Neural cell (in vitro differentiated cells): Measurements from ENCODE around the gene KRT36. TPM values are rescaled to one million over a fixed set of nuclear protein-coding genes. Genes with fewer than 3 reads are reported as not detected.

ENCODE experiments used
- H2AFZ ChIP-seq: fragments of 200-600, 300-800 bp; sonication (generic), shearing (Covaris generic); 2 replicates; pipeline ENCODE4 v1.6.0; 2014; ENCODE audit warnings: low read depth, mild to moderate bottlenecking, antibody characterized with exemption, low read length, moderate library complexity
- H3F3A ChIP-seq: fragments of 200-600 bp; shearing (Covaris generic); 2 replicates; pipeline ENCODE4 v1.6.1; 2016; ENCODE audit warnings: mild to moderate bottlenecking, moderate library complexity, mixed read lengths, antibody characterized with exemption, low read length; ENCODE audit not compliant: insufficient read depth, poor library complexity, severe bottlenecking
- H3K27ac ChIP-seq: fragments of 200-600, 300-800 bp; sonication (generic), shearing (Covaris generic); 2 replicates; pipeline ENCODE4 v1.5.1; 2014; ENCODE audit warnings: mild to moderate bottlenecking, low read length, moderate library complexity
- H3K27me3 ChIP-seq: fragments of 300-800, 200-600 bp; sonication (generic), shearing (Covaris generic); 2 replicates; pipeline ENCODE4 v1.6.0; 2014; ENCODE audit warnings: mild to moderate bottlenecking, low read depth, low read length, moderate library complexity; ENCODE audit not compliant: insufficient read depth
- H3K36me3 ChIP-seq: fragments of 300-800, 200-600 bp; sonication (generic), shearing (Covaris generic); 2 replicates; pipeline ENCODE4 v1.5.1; 2014; ENCODE audit warnings: mild to moderate bottlenecking, antibody characterized with exemption, low read length, moderate library complexity; ENCODE audit not compliant: insufficient read depth
- H3K4me2 ChIP-seq: fragments of 300-800, 200-600 bp; sonication (generic), shearing (Covaris generic); 2 replicates; pipeline ENCODE4 v1.6.0; 2014; ENCODE audit warnings: mild to moderate bottlenecking, low read length
- H3K4me3 ChIP-seq: fragments of 300-800, 200-600 bp; sonication (generic), shearing (Covaris generic); 2 replicates; pipeline ENCODE4 v1.5.1; 2014; ENCODE audit warnings: mild to moderate bottlenecking, low read length, moderate library complexity
- H3K79me2 ChIP-seq: fragments of 200-600 bp; shearing (Covaris generic); replicated peaks from 2 replicates; pipeline ENCODE4 v1.6.0; 2014; ENCODE audit warnings: mild to moderate bottlenecking, low read length, moderate library complexity; ENCODE audit not compliant: insufficient read depth
- H3K9ac ChIP-seq: fragments of 300-800, 200-600 bp; sonication (generic), shearing (Covaris generic); 2 replicates; pipeline ENCODE4 v1.6.1; 2016; ENCODE audit warnings: mild to moderate bottlenecking, low read length, mixed read lengths
- H3K9me2 ChIP-seq: fragments of 200-600 bp; shearing (Covaris generic); 2 replicates; pipeline ENCODE4 v1.6.1; 2016; ENCODE audit warnings: mild to moderate bottlenecking, low read length, mixed read lengths; ENCODE audit not compliant: insufficient read depth
- H3K9me3 ChIP-seq: fragments of 200-600, 300-800 bp; sonication (generic), shearing (Covaris generic); 2 replicates; pipeline ENCODE4 v1.6.1; 2016; ENCODE audit warnings: mild to moderate bottlenecking, mixed run types, low read length, moderate library complexity, mixed read lengths
- H4K20me1 ChIP-seq: fragments of 200-600 bp; shearing (Covaris generic); 2 replicates; pipeline ENCODE4 v1.6.1; 2016; ENCODE audit warnings: mild to moderate bottlenecking, mixed run types; ENCODE audit not compliant: insufficient read depth
- CTCF ChIP-seq: fragments of 450-650 bp; IDR thresholded peaks from 2 replicates; pipeline ENCODE4 v1.5.1; 2014; ENCODE audit warnings: antibody characterized with exemption, mild to moderate bottlenecking, moderate library complexity; ENCODE audit not compliant: poor library complexity, severe bottlenecking
- EP300 ChIP-seq: fragments of 450-650 bp; conservative IDR thresholded peaks from 2 replicates; pipeline ENCODE4 v1.6.1; 2014; ENCODE audit warnings: antibody characterized with exemption, mild to moderate bottlenecking, moderate library complexity; ENCODE audit not compliant: poor library complexity, severe bottlenecking
- EZH2 ChIP-seq: fragments of 200-600, 300-800 bp; shearing (Covaris generic), sonication (generic); IDR thresholded peaks from 2 replicates; pipeline ENCODE4 v1.6.1; 2014; ENCODE audit warnings: antibody characterized with exemption, low read length, borderline replicate concordance, mild to moderate bottlenecking; ENCODE audit not compliant: insufficient read depth, poor library complexity, severe bottlenecking
- MXI1 ChIP-seq: fragments of 450-650 bp; conservative IDR thresholded peaks from 2 replicates; pipeline ENCODE4 v1.6.1; 2014; ENCODE audit warnings: antibody characterized with exemption, mild to moderate bottlenecking; ENCODE audit not compliant: poor library complexity, severe bottlenecking
- POLR2AphosphoS5 ChIP-seq: IDR thresholded peaks from 2 replicates; pipeline ENCODE4 v1.6.1; 2012
- RAD21 ChIP-seq: fragments of 450-650 bp; conservative IDR thresholded peaks from 2 replicates; pipeline ENCODE4 v1.6.1; 2014; ENCODE audit warnings: antibody characterized with exemption, mild to moderate bottlenecking, moderate library complexity
- REST ChIP-seq: IDR thresholded peaks from 2 replicates; pipeline ENCODE4 v1.6.1; 2012; ENCODE audit warnings: borderline replicate concordance
- SMC3 ChIP-seq: fragments of 450-650 bp; conservative IDR thresholded peaks from 2 replicates; pipeline ENCODE4 v1.6.1; 2014; ENCODE audit warnings: antibody characterized with exemption, mild to moderate bottlenecking, moderate library complexity; ENCODE audit not compliant: poor library complexity
- TAF1 ChIP-seq: IDR thresholded peaks from 2 replicates; pipeline ENCODE4 v1.6.1; 2012; ENCODE audit warnings: low read depth
- polyA plus RNA-seq: library from polyadenylated mRNA; depleted of rRNA; stranded (reverse); fragments of >200 nt; gene quantifications from 2 replicates; pipeline ENCODE4 v1.2.3, GENCODE V29; 2014

KRT36 gene
- polyA plus RNA-seq, 1 donor from 2014 or later = not detected

- Histone ChIP-seq H3K4me3 (no peak overlapping the region), H3F3A (no peaks in the 10 kb centered on the region), H4K20me1 (no peaks in the 10 kb centered on the region), H3K9me3 (no peaks in the 10 kb centered on the region), H2AFZ (no peak overlapping the region), H3K79me2 (no peaks in the 10 kb centered on the region), H3K9ac (no peak overlapping the region), H3K27me3 (no peaks in the 10 kb centered on the region), H3K9me2 (no peaks in the 10 kb centered on the region), H3K36me3 (no peaks in the 10 kb centered on the region), H3K27ac (no peak overlapping the region), H3K4me2 (no peak overlapping the region)
- TF ChIP-seq TAF1 (no peak), REST (no peak), EZH2 (no peak), CTCF (no peak), MXI1 (no peak), POLR2AphosphoS5 (no peak), SMC3 (no peak), EP300 (no peak), RAD21 (no peak)
Observed at GRCh38 chr17:41498276-41498675, 8.6 kb upstream of the KRT36 start.

GRCh38 chr17:41496803-41497484, 7.2 kb upstream of the KRT36 start:
- Histone ChIP-seq H3K4me3 (no peak overlapping the region), H3K36me3 (no peaks in the 10 kb centered on the region), H3K4me2 (no peak overlapping the region), H4K20me1 (no peaks in the 10 kb centered on the region), H3K27me3 (no peaks in the 10 kb centered on the region), H3F3A (no peaks in the 10 kb centered on the region), H3K79me2 (no peaks in the 10 kb centered on the region), H3K9me2 (no peaks in the 10 kb centered on the region), H3K9me3 (no peaks in the 10 kb centered on the region), H2AFZ (no peak overlapping the region), H3K27ac (no peak overlapping the region), H3K9ac (no peak overlapping the region)
- no peak for TF ChIP-seq RAD21
- TF ChIP-seq TAF1 = no peak
- TF ChIP-seq POLR2AphosphoS5 = no peak
- no peak for TF ChIP-seq CTCF
- TF ChIP-seq EP300 = no peak
- TF ChIP-seq MXI1 = no peak
- TF ChIP-seq REST = no peak
- no peak for TF ChIP-seq SMC3
- TF ChIP-seq EZH2 = no peak
